Stimulated activated CD4-positive, alpha-beta T cell treated with anti-CD3 and anti-CD28 coated beads, Interleukin-4, amount 100 ng/mL, for 1 hour (primary cell): Measurements from ENCODE around the gene SLC27A6.
"Not testable (repeated sequence)": the region's sequence is repeated elsewhere in the genome, so short reads cannot be mapped to it uniquely, and the experiment has no call there.

ENCODE experiments used
- DNase-seq: peaks from one replicate; pipeline ENCODE4 v3.0.0-alpha.2; 2020

The SLC27A6 gene

GRCh38 chr5:129003232-129003631 lies 37.9 kb downstream of the SLC27A6 start:
- no peak for DNase-seq

DNA sequence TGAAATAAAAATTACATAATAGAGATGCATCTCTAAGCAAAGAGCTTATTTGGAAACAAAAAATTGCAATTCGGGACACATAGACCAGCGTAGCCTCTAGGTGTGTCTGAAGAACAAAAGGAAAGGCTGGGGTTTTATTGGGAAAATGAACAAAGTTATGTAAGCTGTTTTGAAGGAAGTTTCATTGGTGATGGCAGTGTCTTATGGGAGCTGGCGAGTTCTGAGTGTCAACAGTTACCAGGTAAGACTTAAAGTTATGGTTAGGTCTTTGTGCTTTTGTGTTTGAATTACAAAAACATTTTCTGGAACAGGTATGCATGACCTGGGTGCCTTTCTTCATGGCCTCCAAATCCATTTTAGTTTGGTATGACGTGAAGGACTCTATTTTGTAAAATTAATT lies 48.9 kb downstream of the SLC27A6 start:
- DNase-seq = no peak

DNA sequence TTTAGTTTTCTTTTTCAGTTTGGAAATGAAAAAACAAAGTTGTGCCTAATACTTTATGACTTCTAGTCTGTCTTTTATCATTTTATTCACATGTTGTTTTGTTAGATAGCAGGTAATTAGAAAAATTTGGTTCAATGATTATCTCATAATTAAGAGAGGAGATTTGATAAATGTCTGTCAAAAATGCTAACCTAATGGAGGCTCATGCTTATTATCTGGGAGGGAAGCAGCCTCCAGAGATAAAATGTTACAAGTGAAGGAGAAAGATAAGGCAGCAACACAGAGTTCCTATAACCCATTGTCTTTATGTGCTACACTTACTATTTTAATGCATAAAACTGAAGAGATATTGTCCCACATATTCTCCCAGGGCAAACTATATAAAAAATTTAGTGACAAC lies 53.5 kb downstream of the SLC27A6 start:
- DNase-seq = no peak

- no peak for DNase-seq
Observed at GRCh38 chr5:129019401-129019908, 54.2 kb downstream of the SLC27A6 start.

- DNase-seq = no peak
Observed at GRCh38 chr5:129020683-129021082, 55.4 kb downstream of the SLC27A6 start.

GRCh38 chr5:129021744-129022143 lies 56.5 kb downstream of the SLC27A6 start:
- no peak for DNase-seq

GRCh38 chr5:129022599-129022998 lies 57.3 kb downstream of the SLC27A6 start:
- no peak for DNase-seq

- no peak for DNase-seq
Observed at GRCh38 chr5:129027260-129027659, 62.0 kb downstream of the SLC27A6 start.

DNA sequence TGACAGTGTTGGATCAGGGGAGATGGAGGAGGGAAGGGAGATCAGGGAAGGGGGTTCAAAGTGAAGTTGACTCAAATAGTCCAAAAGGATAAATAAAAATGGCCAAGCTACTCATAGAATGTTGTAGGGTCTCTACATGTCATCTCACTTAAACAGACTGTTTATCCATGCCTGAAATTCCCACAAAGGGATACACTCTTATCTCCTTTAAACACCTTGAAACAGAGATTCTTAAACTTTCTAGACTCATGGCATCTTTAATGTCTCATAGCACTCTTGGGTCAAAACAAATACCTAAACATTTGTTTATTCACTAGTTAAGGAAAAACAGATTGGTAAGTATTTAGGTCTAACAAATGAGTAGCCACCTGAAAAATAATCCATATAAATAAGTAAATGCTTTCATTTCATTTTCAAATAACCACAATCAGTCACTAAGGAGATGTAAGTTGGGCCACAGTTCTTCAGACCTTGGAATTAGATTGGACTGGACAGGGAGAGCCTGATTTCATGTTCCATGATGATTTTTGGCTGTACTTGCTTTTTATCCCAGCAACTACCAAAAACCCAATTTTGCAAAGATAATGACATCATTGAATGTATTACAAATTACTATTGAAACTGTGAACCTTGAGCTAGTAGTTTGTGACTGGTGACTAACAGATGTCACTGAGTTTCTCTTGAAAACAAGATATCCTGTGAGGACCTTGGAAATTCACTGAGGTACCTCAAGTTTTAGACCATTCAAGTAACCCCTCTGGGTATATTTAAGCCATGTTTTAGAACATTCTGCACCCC lies 66.8 kb downstream of the SLC27A6 start:
- DNase-seq = no peak

GRCh38 chr5:129036257-129036656 lies 71.0 kb downstream of the SLC27A6 start:
- DNase-seq = not testable (repeated sequence)

GRCh38 chr5:129041196-129041881 lies 76.1 kb downstream of the SLC27A6 start:
- no peak for DNase-seq

DNA sequence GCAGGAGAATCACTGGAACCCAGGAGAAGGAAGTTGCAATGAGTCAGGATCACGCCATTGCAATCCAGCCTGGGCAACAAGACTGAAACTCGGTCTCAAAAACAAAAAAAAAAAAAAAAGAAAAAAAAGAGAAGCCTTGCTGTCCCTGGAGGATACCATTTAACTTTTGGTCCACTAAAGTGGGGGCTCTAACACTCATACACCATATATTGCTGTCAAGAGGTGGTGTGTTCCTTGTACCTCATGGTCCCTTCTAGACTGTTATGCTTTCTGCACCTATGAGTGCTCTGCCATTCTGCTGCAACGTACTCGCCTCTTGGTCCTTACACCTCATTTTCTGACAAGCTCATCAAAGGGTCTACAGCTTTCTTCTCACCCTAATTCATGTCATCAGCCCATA lies 77.0 kb downstream of the SLC27A6 start:
- DNase-seq = no peak

- DNase-seq = no peak
Observed at GRCh38 chr5:129043894-129044293, 78.6 kb downstream of the SLC27A6 start.

- no peak for DNase-seq
Observed at GRCh38 chr5:129046151-129046550, 80.9 kb downstream of the SLC27A6 start.

DNA sequence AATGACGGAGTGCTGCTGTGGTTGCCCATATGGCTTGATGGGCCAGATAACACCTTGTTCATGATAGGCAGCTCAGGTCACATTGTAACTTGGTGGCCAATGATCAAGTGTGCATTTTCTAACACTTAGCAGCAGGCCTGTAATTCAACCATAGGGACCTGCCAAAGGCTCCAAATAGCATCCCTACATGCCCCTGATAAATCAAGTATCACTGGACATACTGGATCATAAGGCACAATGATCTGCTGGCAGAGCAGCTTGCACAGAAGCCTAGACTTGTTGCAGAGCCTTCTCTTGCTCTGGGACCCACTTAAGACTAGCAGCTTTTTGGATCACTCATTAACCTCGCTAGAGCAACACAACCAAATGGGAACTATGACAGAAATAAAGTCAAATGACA lies 83.2 kb downstream of the SLC27A6 start:
- no peak for DNase-seq

DNA sequence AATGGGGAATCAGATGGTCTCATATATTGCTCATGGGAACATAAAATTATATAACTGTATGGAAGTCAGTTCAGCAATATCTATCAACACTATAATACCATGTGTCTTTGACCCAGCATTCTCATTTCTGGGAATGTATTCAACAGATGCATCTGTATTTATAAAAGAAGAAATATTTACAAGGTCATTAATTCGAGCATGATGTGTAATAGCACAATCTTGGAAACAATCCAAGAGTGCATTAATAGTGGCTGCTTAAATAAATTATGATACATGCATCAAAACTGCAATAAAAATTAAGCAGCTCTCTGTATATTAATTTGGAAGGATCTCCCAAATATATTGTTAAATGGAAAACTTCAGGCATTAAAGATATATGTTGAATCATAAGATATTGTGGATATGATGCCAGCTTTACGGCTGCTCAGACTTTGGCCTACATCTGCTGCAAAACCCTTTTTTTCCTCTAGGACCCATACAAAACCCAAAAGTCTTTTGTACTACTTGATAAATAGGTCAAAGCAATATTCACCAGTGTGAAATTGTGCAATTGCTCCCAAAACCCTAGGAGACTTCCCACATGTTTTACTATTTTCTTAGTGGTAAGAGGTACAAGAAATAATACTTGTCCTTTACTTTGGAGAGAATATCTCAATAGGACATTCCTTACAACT lies 84.0 kb downstream of the SLC27A6 start:
- no peak for DNase-seq

- no peak for DNase-seq
Observed at GRCh38 chr5:129051283-129051682, 86.0 kb downstream of the SLC27A6 start.

DNA sequence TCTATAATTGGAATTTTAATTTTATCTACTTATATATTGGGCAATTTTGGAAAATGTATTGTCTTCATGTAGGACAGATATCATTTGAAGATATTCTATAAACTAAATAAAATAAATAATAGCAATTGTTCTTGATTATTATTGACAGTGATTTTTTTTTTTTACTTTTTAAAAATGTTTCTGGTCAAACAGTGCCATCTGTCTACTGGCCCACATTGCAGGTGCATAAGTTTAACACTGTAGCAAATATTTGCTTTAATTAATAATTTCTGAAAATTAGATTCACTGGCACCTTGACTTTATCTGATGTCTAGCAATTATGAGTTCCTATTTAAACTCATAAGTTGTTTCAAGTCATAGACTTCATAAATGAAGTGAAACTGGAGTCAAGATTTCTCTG lies 88.2 kb downstream of the SLC27A6 start:
- no peak for DNase-seq

DNA sequence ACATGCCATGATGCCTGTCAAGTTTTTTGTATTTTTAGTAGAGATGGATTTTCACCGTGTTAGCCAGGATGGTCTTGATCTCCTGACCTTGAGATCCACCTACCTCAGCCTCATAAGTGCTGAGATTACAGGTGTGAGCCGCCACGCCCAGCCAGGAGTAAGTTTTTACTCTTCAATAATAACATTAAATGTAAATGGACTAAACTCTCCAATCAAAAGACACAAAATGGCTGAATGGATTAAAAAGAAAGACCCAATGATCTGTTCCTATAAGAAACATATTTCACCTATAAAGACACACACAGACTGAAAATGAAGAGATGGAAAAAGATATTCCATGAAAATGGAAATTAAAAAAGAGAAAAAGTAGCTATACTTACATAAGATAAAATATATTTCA lies 92.0 kb downstream of the SLC27A6 start:
- DNase-seq = no peak

DNA sequence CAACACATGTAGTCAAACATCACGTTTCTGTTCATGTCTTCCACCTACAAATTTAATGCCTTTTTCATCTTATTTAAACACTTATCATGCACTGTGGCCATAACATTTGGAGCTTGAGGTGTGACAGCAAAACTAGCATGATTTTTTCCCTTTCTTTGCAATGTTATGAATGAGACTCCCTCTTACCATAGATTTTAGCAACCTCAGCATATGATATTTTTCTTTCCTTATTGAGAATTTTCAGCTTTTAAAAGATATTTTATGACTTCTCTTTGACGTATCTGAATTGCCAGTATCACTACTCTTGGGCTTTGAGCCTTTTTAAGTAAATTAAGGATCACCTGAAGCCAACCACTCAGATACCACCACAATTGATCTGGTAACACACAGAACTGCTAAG lies 96.6 kb downstream of the SLC27A6 start:
- DNase-seq = no peak

DNA sequence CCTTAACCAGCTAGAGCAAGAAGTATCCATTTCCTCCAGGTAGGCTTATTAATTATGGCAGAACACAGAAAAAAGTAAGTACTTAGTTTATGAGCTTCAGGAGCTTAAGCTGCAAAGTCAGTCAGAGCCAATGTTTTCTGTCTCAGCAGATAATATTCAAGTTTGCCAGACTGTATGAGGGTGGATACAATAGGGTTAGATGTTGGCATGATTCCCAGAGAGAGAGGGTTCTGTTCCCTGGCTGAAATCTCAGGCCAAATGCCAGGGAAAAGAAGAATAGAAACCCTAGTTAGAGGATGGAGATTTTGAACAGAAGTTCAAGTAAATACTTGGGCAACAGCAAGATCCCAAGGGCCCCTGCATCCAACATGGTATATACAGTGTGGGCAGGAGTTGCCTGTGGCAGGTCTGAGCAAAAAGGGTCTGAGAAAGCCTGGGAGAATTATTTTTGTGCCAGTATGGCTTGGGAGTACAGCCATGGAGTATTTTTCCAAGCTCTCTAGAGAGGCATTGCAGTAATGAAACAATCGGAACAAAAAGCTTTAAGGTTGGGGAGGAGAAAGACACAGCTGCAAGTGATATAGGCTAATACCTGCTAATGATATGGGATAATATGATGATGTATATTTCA lies 98.3 kb downstream of the SLC27A6 start:
- DNase-seq = no peak

DNA sequence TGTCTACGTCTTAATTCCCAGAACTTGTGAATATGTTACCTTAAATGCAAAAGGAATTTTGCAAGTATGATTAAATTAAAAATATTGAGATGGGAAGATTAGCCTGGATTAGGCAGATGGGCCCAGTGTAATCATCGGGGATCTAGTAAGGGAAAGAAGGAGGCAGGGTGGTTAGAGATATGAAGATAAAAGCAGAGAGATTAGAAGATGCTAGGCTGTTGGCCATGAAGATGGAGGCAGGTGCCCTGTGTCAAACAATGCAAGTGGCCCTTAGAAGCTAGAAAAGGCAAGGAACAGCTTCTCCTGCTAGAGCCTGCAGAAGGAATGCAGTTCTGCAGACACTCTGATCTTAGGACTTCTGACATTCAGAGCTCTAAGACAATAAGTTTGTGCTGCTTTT lies 100.4 kb downstream of the SLC27A6 start:
- no peak for DNase-seq

- DNase-seq = no peak
Observed at GRCh38 chr5:129067745-129068144, 102.5 kb downstream of the SLC27A6 start.
